HG03159 (cell line): ENCODE data around the gene GIN1.

ENCODE experiments used
- ATAC-seq: cut with Tn5 transposase; IDR thresholded peaks from one replicate; pipeline ENCODE4 v1.9.1; 2021; ENCODE audit warnings: mild to moderate bottlenecking, moderate library complexity; ENCODE audit not compliant: unreplicated experiment

GIN1 gene

DNA sequence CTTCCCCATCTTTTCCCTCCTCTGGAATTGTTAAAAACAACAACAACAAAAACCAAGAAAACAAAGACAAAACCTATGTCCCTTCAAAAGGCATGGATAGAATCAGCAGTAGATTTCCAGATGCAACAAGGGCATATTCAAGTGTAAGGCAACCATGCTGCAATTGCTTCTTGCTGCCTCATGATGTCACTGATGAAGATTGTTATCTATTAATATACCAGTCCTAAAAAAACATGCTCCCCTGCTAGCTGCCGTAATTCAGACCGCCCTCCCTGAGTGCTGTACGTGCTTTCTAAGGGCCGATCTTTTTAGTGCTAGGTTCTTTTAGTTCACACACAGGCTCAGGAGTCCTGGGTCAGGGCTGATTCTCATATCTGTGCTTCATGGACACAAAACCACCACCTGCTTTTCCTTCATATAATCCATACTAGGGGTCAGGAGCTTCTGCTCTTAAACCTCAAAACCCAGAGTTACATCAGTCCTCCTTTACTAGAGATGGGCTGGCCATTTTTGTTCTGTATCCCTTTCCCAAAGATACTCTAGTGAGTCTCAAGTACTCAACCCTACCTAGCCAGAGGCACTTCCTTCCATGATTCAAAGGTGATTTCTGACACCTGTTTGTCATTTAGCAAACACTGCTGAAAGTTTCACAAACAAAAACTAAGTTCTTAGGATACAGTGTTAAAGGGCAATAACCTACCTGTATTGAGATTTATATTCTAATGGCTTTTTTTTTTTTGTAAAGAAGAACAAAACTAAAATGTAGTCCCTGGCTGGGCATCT, 82.1 kb downstream of the GIN1 start:
- no peak for ATAC-seq

DNA sequence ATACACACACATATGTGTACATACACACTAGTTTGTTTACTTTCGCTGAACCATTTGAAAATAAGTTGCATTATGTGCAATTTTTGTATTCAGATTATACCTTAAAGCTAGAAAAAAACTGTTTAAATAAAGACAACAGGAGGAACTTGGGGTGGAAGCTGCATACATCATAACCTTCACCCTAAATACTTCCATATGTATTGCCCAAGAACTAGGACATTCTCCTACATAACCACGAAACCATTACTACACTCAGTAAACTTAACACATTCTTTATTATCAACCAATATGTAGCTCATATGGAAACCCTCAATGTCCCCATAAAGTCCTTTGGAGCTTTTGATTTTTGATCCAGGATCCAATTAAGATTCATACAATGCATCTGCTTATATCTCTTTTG, 83.3 kb downstream of the GIN1 start:
- no peak for ATAC-seq
